Epithelial cell of proximal tubule (primary cell): ENCODE measurements around the gene PTBP2. TPM values are rescaled to one million over a fixed set of nuclear protein-coding genes. Genes with fewer than 3 reads are reported as not detected.
A peak's percentile ranks its signal among the peaks of the same experiment; 100 is the strongest.
"Not testable (repeated sequence)": the region's sequence is repeated elsewhere in the genome, so short reads cannot be mapped to it uniquely, and the experiment has no call there.

Source experiments
- DNase-seq: peaks from one replicate; pipeline ENCODE4 v3.0.0-alpha.2; 2011; ENCODE audit warnings: low read depth
- H3K4me3 ChIP-seq: 2 replicates; pipeline ENCODE4 v1.5.1; 2011; ENCODE audit warnings: low read depth, mild to moderate bottlenecking, low read length
- total RNA-seq: library from RNA; depleted of rRNA; stranded (reverse); fragments of >200 nt; gene quantifications from 2 replicates; pipeline ENCODE4 v1.2.3, GENCODE V29; 2015
- TF ChIP-seq, protein P1 (sequence below): conservative IDR thresholded peaks from 2 replicates; pipeline ENCODE4 v1.5.1; 2012; ENCODE audit warnings: low read depth, mild to moderate bottlenecking, low read length

Gene PTBP2
- total RNA-seq, 1 donor from 2014 or later, result 18.8 TPM

DNA sequence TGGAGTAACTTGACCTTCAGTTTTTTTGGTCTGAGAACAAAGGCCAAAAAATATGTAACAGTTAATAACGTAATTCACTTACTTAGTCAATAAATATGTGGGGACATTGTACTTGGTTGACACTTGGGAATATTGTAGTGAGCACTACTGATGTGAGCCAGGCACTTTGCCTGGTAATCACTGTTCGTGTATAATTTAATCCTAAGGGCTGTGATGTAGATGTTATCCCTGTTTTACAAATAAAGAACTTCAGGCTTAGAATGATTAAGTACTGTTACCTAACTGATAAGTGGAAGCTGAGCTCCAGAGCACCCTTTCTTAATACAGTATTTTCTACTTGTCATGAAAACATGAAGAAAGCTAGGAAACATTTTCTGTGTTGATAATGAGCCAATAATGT lies 28.0 kb downstream of the PTBP2 start:
- TF ChIP-seq, protein P1, sequence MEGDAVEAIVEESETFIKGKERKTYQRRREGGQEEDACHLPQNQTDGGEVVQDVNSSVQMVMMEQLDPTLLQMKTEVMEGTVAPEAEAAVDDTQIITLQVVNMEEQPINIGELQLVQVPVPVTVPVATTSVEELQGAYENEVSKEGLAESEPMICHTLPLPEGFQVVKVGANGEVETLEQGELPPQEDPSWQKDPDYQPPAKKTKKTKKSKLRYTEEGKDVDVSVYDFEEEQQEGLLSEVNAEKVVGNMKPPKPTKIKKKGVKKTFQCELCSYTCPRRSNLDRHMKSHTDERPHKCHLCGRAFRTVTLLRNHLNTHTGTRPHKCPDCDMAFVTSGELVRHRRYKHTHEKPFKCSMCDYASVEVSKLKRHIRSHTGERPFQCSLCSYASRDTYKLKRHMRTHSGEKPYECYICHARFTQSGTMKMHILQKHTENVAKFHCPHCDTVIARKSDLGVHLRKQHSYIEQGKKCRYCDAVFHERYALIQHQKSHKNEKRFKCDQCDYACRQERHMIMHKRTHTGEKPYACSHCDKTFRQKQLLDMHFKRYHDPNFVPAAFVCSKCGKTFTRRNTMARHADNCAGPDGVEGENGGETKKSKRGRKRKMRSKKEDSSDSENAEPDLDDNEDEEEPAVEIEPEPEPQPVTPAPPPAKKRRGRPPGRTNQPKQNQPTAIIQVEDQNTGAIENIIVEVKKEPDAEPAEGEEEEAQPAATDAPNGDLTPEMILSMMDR, result no peak
- DNase-seq, result no peak
- H3K4me3 ChIP-seq, result no peak overlapping the region

DNA sequence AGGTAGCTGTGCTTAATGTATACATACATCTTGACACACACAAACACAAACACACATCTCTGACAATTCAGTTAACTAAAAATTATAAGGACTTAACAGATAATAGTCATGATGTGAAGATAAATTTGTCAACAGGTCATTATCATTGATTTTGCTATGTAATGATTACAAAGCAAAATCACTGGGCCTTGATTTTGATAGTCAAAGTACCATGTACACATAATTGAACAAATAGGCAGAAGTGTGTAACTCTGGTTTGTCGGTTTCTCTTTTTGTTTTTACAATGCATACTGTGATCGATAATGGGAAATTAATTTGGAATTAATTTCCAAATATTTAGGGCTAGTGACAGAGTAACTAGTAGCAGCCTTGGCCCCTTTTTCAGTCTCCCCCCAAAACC lies 30.8 kb downstream of the PTBP2 start:
- H3K4me3 ChIP-seq, result no peak overlapping the region
- TF ChIP-seq, protein P1, result no peak
- DNase-seq, result no peak

DNA sequence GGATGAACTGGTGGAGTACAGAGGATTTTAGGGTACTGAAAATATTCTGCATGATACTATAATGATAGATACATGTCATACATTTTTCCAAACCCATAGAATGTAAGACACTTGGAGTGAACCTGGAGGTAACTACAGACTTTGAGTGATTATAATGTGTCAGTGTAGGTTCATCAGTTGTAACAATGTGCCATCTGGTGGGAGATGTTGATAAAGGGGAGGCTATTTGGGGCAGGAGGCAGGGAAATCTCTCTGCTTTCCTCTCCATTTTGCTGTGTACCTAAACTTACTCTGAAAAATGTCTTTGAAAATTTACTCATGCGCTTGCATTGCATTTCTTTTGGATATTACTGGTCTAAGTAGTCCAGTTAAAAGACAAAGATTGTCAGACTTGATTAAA lies 35.2 kb downstream of the PTBP2 start:
- DNase-seq, result no peak
- TF ChIP-seq, protein P1, result peak; percentile 36
- H3K4me3 ChIP-seq, result no peak overlapping the region

DNA sequence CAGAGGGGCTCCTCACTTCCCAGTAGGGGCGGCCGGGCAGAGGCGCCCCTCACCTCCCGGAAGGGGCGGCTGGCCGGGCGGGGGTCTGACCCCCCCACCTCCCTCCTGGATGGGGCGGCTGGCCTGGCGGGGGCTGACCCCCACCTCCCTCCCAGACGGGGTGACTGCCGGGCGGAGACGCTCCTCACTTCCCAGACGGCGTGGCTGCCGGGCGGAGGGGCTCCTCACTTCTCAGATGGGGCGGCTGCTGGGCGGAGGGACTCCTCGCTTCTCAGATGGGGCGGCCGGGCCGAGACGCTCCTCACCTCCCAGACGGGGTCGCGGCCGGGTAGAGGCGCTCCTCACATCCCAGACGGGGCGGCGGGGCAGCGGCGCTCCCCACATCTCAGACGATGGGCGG lies 41.0 kb downstream of the PTBP2 start:
- H3K4me3 ChIP-seq, result not testable (repeated sequence)

DNA sequence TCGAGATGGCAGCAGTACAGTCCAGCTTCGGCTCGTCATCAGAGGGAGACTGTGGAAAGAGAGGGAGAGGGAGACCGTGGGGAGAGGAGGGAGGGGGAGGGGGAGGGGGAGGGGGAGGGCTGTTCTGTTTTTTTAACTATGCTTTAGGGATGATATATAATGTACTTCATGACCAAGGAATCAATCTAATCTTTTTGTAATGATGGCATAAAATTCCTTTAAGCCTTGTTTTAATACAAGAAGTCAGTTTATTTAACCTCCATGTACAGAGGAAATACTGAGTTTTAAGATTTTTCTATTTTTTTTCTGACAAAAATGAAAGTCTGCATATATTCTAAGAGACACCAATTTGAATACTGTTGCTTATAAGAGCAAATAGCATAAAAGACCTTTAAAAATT lies 41.9 kb downstream of the PTBP2 start:
- no peak overlapping the region for H3K4me3 ChIP-seq
- no peak for DNase-seq
- TF ChIP-seq, protein P1, result no peak

More for the DNA sequence above, 41.0 kb downstream of the PTBP2 start:
- not testable (repeated sequence) for DNase-seq

DNA sequence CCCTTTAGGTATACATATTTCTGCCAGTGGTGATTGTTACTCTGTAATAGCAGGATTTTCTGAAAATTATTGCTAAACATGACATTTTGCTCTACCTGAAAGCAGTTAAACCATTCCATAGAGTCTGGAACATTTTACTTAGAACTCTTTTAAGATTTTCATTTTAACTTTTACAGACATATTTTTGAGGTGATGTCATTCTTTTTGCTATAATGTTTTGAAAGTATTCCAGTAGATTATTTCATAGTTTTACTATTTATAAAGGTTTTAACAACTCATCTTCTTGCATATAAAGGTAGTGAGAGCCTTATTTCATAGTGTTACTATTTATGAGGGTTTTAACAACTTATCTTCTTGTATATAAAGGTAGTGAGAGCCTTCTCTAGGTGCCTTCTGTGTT lies 42.9 kb downstream of the PTBP2 start:
- no peak overlapping the region for H3K4me3 ChIP-seq
- no peak for DNase-seq
- TF ChIP-seq, protein P1, result no peak

DNA sequence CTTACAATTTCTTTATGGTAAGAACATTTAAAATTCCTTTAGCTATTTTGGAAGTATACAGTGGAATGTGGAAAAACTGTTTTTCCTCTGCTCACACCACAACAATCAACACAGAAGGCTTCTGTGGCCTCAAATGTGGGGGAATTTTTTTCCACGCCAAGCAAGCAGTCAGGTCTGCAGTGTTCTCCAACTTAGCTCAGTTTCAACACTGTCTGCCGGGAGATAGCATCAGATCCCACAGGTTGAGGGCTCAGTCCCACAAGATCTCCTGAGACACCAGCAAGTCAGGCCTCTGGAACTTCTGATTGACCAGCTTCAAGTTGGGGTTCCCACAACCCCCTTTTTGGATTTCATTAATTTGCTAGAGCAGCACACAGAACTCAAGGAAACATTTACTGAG lies 50.3 kb downstream of the PTBP2 start:
- TF ChIP-seq, protein P1, result no peak
- no peak overlapping the region for H3K4me3 ChIP-seq
- no peak for DNase-seq

DNA sequence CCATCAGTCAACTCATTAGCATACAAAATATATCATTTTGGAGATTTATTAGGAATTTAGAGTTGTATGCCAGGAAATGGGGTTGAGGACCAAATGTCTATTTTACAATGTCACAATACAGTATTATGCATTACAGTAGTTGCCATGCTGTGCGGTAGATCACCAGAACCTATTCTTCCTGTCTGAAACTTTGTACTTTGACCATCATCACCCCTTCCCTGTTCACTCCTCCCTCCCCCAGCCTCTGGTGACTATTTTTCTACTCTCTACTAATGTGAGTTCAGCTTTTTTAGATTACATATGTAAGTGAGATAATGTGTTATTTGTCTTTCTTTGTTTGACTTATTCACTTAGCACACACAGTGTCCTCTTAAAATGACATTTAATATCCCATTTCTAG lies 50.8 kb downstream of the PTBP2 start:
- no peak overlapping the region for H3K4me3 ChIP-seq
- DNase-seq, result no peak
- TF ChIP-seq, protein P1, result no peak
